ENCODE results near the gene DMTF1.

The DMTF1 gene

GRCh38 chr7:87171282-87171934 lies 19.2 kb downstream of the DMTF1 start:
- no peak for TF ChIP-seq CTCF (conservative IDR thresholded peaks at IDR 0.05; ENCODE audit: low read length)
- DNase-seq (ENCODE audit: low read depth): no peak
- H3K4me3 ChIP-seq (ENCODE audit: low read length): no peak overlapping the region

- TF ChIP-seq CTCF (conservative IDR thresholded peaks at IDR 0.05; ENCODE audit: low read length): no peak
- DNase-seq (ENCODE audit: low read depth): no peak
- H3K4me3 ChIP-seq (ENCODE audit: low read length): no peak overlapping the region
Observed at GRCh38 chr7:87173471-87173870, 21.2 kb downstream of the DMTF1 start.

DNA sequence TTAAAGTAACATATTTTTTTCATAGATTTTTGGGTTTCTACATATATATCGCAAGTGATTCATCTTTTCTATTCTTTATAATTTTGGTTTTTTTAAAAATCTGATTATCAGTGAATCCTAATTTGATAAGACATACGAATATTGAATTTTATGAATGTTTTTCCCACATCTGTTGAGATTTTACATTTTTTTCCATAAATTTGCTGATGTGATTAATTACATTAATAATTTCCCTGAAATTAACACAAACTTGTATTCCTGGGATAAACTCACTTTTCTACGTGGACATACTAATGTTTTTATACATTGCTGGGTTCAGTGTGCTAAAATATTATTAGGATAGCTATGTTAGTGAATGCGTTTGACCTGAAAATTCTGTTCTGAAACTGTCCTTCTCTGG lies 26.1 kb downstream of the DMTF1 start:
- H3K4me3 ChIP-seq (ENCODE audit: low read length): no peak overlapping the region
- DNase-seq (ENCODE audit: low read depth): no peak
- no peak for TF ChIP-seq CTCF (conservative IDR thresholded peaks at IDR 0.05; ENCODE audit: low read length)

DNA sequence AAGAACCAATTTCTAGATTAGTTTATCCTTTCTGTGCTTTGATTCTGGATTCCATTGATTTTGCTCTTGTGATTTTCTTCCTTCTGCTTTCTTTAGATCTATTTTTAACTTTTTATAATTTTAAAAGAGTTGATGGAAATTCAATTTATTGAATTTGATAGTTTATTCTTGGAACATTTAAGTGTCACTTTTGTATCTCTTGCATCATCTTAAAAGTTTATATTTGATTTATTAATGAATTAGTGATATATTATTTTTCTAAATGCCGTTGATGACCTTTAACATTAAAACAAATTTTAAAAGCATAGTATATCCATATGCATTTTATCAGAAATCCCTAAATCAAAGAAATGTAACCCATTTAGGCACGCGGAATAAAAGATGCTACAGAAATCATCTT lies 26.9 kb downstream of the DMTF1 start:
- no peak overlapping the region for H3K4me3 ChIP-seq (ENCODE audit: low read length)
- TF ChIP-seq CTCF (conservative IDR thresholded peaks at IDR 0.05; ENCODE audit: low read length): no peak
- no peak for DNase-seq (ENCODE audit: low read depth)

DNA sequence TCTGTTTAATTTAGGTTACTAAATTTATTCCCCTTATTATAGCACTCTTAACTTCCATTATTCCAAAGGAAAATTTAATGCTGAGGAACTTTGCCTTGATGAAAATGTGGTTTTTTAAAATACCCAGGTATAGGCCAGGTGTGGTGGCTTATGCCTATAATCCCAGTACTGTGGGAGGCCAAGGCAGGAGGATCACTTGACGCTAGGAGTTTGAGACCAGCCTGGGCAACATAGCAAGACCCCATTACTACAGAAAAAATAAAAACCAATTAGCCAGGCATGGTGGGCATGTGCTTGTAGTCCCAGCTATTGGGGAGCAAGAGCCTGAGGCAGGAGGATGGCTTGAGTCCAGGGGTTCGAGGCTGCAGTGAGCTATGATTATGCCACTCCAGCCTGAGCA lies 34.9 kb downstream of the DMTF1 start:
- H3K4me3 ChIP-seq (ENCODE audit: low read length): no peak overlapping the region
- TF ChIP-seq CTCF (conservative IDR thresholded peaks at IDR 0.05; ENCODE audit: low read length): no peak
- DNase-seq (ENCODE audit: low read depth): no peak

- H3K4me3 ChIP-seq (ENCODE audit: low read length): no peak overlapping the region
- DNase-seq (ENCODE audit: low read depth): no peak
- TF ChIP-seq CTCF (conservative IDR thresholded peaks at IDR 0.05; ENCODE audit: low read length): no peak
Observed at GRCh38 chr7:87188930-87189329, 36.7 kb downstream of the DMTF1 start.

DNA sequence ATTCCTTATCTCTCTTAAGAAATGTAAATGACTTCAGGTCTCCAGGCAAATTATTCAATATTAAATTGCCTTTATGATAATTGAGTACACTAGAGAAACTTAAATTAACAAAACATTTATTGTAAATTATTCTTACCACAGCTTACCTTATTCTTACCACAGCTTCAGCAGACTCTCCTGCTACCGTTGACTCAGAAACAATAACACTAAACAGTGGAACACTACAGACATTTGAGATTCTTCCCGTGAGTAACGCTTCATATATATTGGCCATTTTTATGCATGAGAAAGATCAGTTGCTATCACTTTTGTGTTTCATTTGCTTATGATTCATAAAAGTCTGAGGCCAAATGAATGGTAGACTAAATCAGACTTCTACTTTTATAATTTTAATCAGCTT lies 38.5 kb downstream of the DMTF1 start:
- DNase-seq (ENCODE audit: low read depth): no peak
- H3K4me3 ChIP-seq (ENCODE audit: low read length): no peak overlapping the region
- no peak for TF ChIP-seq CTCF (conservative IDR thresholded peaks at IDR 0.05; ENCODE audit: low read length)

Measured in AG10803 (cell line).